Kasumi-1 (cell line): ENCODE data around the gene RTBDN.
A peak's percentile ranks its signal among the peaks of the same experiment; 100 is the strongest.
"Not testable (repeated sequence)": the region's sequence is repeated elsewhere in the genome, so short reads cannot be mapped to it uniquely, and the experiment has no call there.

Experiments
- DNase-seq, 2 experiments: peaks; one replicate each; lab custom pipeline; 2025; lab: John Stamatoyannopoulos, UW

The RTBDN gene

GRCh38 chr19:12856653-12857052 lies 22.3 kb upstream of the RTBDN start:
- no peak for DNase-seq

GRCh38 chr19:12847159-12848139 lies 13.1 kb upstream of the RTBDN start:
- DNase-seq = peak; percentile 37 to 54

- DNase-seq = not testable (repeated sequence)
These were observed 12.2 kb upstream of the RTBDN start for GRCh38 chr19:12846613-12847012.

GRCh38 chr19:12843999-12844732 lies 9.8 kb upstream of the RTBDN start:
- no peak for DNase-seq

GRCh38 chr19:12843328-12843727 lies 8.9 kb upstream of the RTBDN start:
- no peak for DNase-seq

GRCh38 chr19:12842511-12842910 lies 8.1 kb upstream of the RTBDN start:
- no peak for DNase-seq

GRCh38 chr19:12841094-12841493 lies 6.7 kb upstream of the RTBDN start:
- no peak for DNase-seq

GRCh38 chr19:12840091-12841079 lies 6.0 kb upstream of the RTBDN start:
- no peak for DNase-seq

GRCh38 chr19:12838886-12839756 lies 4.7 kb upstream of the RTBDN start:
- no peak for DNase-seq

GRCh38 chr19:12838182-12838885 lies 4.0 kb upstream of the RTBDN start, which contains the start of gene MAST1:
Gene MAST1 (plus strand): TSS chr19:12838515. CDS start chr19:12838573, 58 bp downstream.
- peak; percentile 39 to 41 for DNase-seq

- no peak for DNase-seq
These were observed 2.8 kb upstream of the RTBDN start for GRCh38 chr19:12837225-12837624.

GRCh38 chr19:12836529-12836863 lies 2.1 kb upstream of the RTBDN start:
- DNase-seq = no peak

GRCh38 chr19:12834976-12835757 lies 788 bp upstream of the RTBDN start:
- no peak for DNase-seq

- DNase-seq = no peak
These were observed 427 bp downstream of the RTBDN start for GRCh38 chr19:12833738-12834565.

- DNase-seq = no peak
These were observed 1.0 kb downstream of the RTBDN start for GRCh38 chr19:12833418-12833737.

GRCh38 chr19:12828494-12828893 lies 5.9 kb downstream of the RTBDN start:
- peak; percentile 52 to 65 for DNase-seq

GRCh38 chr19:12825254-12826131 lies 8.9 kb downstream of the RTBDN start:
- no peak for DNase-seq

- DNase-seq = no peak
These were observed 12.6 kb downstream of the RTBDN start for GRCh38 chr19:12821761-12822160.
